Measurements from ENCODE around the gene LDAH. TPM values are rescaled to one million over a fixed set of nuclear protein-coding genes. Genes with fewer than 3 reads are reported as not detected.
A peak's percentile ranks its signal among the peaks of the same experiment; 100 is the strongest.

Gene LDAH
- total RNA-seq, 1 experiment from 2014 or later = 17.2 TPM

- H3K4me3 ChIP-seq (ENCODE audit: low read depth in 2 of 2, low read length in 2 of 2) = peak within 1 kb of the TSS; percentile 28 to 43
- CTCF ChIA-PET = interaction anchor here (0.6 kb wide), 1 partner anchor 304 kb away, joined by 3 read pairs; no protein-coding TSS in a partner anchor
- H3K27ac ChIP-seq (ENCODE audit: low read length) = no peak within 1 kb of the TSS
- no TSS peak for BruUV-seq (replicated peaks)
- in situ Hi-C loops (cut with HindIII; ENCODE audit: low pct_unique_long_range_greater_than_20kb, low sequenced_read_pairs) = no loop called here
- peaks cover 8% of the 10 kb centered on the region for H3K4me1 ChIP-seq (ENCODE audit: control insufficient read depth, insufficient read depth, low read length)
- no peak for DNase-seq (ENCODE audit: low read depth, low spot score)
- H3K27me3 ChIP-seq (ENCODE audit: control insufficient read depth, insufficient read depth, low read length) = peaks cover 24% of the 10 kb centered on the region
- H3K9me3 ChIP-seq (ENCODE audit: control insufficient read depth, insufficient read depth, low read depth, low read length) = no peaks in the 10 kb centered on the region
- intact Hi-C loops (cut with micrococcal nuclease; ENCODE audit: unreplicated experiment) = loop anchor here (10.0 kb wide), 1 partner anchor 108 kb away; no protein-coding TSS in a partner anchor
- H3K36me3 ChIP-seq (ENCODE audit: control insufficient read depth, insufficient read depth, low read length) = no peaks in the 10 kb centered on the region
- TF ChIP-seq, protein P1, sequence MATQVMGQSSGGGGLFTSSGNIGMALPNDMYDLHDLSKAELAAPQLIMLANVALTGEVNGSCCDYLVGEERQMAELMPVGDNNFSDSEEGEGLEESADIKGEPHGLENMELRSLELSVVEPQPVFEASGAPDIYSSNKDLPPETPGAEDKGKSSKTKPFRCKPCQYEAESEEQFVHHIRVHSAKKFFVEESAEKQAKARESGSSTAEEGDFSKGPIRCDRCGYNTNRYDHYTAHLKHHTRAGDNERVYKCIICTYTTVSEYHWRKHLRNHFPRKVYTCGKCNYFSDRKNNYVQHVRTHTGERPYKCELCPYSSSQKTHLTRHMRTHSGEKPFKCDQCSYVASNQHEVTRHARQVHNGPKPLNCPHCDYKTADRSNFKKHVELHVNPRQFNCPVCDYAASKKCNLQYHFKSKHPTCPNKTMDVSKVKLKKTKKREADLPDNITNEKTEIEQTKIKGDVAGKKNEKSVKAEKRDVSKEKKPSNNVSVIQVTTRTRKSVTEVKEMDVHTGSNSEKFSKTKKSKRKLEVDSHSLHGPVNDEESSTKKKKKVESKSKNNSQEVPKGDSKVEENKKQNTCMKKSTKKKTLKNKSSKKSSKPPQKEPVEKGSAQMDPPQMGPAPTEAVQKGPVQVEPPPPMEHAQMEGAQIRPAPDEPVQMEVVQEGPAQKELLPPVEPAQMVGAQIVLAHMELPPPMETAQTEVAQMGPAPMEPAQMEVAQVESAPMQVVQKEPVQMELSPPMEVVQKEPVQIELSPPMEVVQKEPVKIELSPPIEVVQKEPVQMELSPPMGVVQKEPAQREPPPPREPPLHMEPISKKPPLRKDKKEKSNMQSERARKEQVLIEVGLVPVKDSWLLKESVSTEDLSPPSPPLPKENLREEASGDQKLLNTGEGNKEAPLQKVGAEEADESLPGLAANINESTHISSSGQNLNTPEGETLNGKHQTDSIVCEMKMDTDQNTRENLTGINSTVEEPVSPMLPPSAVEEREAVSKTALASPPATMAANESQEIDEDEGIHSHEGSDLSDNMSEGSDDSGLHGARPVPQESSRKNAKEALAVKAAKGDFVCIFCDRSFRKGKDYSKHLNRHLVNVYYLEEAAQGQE (IDR thresholded peaks at IDR 0.05; ENCODE audit: insufficient read depth in 1 of 2, low read depth in 2 of 2, low read length in 1 of 2) = no peak
- peak; percentile 61; the same call in 1 of the 2 replicates for TF ChIP-seq CTCF (IDR thresholded peaks at IDR 0.05)
- POLR2A ChIA-PET = no interaction called here
- ATAC-seq = no peak
Measured at GRCh38 chr2:20666304-20667150, 156.4 kb downstream of the LDAH start, which contains the start of gene GDF7. GDF7 (plus strand) TSS chr2:20667144; CDS start chr2:20667240, 96 bp downstream.

DNA sequence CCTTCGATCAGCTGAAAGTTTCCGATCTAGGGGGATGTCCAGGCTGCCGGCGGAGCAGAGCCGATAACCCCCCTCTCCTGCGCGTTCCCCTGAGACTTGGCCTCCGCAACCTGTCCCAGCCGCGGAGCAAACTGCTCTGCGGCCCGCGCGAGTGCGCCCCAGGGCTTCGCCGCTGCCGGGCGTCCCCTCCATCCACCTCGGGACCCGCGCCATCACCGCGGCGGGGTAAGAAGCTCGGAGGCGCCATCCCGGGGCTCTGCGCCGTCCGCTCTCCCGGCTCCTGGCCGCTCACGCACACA lies 156.9 kb downstream of the LDAH start:
- H3K27ac ChIP-seq (ENCODE audit: low read length) = no peak overlapping the region
- intact Hi-C loops (cut with micrococcal nuclease; ENCODE audit: unreplicated experiment) = loop anchor here (10.0 kb wide), 1 partner anchor 109 kb away; no protein-coding TSS in a partner anchor
- CTCF ChIA-PET = no interaction called here
- POLR2A ChIA-PET = no interaction called here
- H3K9me3 ChIP-seq (ENCODE audit: control insufficient read depth, insufficient read depth, low read depth, low read length) = no peaks in the 10 kb centered on the region
- TF ChIP-seq POLR2AphosphoS5 (IDR thresholded peaks at IDR 0.05; ENCODE audit: low read depth, low read length) (no peak), CTCF (IDR thresholded peaks at IDR 0.05) (no peak), TCF7L2 (IDR thresholded peaks at IDR 0.05; ENCODE audit: low read depth, low read length) (no peak), SIN3A (IDR thresholded peaks at IDR 0.05; ENCODE audit: borderline replicate concordance, insufficient read depth, low read depth, low read length) (no peak)
- TF ChIP-seq, protein P1 (IDR thresholded peaks at IDR 0.05; ENCODE audit: insufficient read depth in 1 of 2, low read depth in 2 of 2, low read length in 1 of 2) = no peak
- no peaks in the 10 kb centered on the region for H3K36me3 ChIP-seq (ENCODE audit: control insufficient read depth, insufficient read depth, low read length)
- peaks cover 8% of the 10 kb centered on the region for H3K4me1 ChIP-seq (ENCODE audit: control insufficient read depth, insufficient read depth, low read length)
- H3K27me3 ChIP-seq (ENCODE audit: control insufficient read depth, insufficient read depth, low read length) = peaks cover 24% of the 10 kb centered on the region
- ATAC-seq = no peak; the same call in 1 of the 2 replicates
- H3K4me3 ChIP-seq (ENCODE audit: low read depth in 2 of 2, low read length in 2 of 2) = peak overlapping the region; percentile 28 to 43
- BruUV-seq (replicated peaks) = no TSS peak
- no peak for DNase-seq (ENCODE audit: low read depth, low spot score)
- in situ Hi-C loops (cut with HindIII; ENCODE audit: low pct_unique_long_range_greater_than_20kb, low sequenced_read_pairs) = no loop called here

Measured in Panc1 (cell line).